Measurements from ENCODE around the gene PLAC8L1. TPM values are rescaled to one million over a fixed set of nuclear protein-coding genes. Genes with fewer than 3 reads are reported as not detected.

The PLAC8L1 gene
- total and polyA plus RNA-seq, 2 of the 13 experiments (the other 11 are each of a cell fraction or from before 2014, with no cell fraction given) = 0.44 TPM; not detected in 1

GRCh38 chr5:146137967-146138403, 32.6 kb upstream of the PLAC8L1 start (continued):
- TF ChIP-seq, protein P1, sequence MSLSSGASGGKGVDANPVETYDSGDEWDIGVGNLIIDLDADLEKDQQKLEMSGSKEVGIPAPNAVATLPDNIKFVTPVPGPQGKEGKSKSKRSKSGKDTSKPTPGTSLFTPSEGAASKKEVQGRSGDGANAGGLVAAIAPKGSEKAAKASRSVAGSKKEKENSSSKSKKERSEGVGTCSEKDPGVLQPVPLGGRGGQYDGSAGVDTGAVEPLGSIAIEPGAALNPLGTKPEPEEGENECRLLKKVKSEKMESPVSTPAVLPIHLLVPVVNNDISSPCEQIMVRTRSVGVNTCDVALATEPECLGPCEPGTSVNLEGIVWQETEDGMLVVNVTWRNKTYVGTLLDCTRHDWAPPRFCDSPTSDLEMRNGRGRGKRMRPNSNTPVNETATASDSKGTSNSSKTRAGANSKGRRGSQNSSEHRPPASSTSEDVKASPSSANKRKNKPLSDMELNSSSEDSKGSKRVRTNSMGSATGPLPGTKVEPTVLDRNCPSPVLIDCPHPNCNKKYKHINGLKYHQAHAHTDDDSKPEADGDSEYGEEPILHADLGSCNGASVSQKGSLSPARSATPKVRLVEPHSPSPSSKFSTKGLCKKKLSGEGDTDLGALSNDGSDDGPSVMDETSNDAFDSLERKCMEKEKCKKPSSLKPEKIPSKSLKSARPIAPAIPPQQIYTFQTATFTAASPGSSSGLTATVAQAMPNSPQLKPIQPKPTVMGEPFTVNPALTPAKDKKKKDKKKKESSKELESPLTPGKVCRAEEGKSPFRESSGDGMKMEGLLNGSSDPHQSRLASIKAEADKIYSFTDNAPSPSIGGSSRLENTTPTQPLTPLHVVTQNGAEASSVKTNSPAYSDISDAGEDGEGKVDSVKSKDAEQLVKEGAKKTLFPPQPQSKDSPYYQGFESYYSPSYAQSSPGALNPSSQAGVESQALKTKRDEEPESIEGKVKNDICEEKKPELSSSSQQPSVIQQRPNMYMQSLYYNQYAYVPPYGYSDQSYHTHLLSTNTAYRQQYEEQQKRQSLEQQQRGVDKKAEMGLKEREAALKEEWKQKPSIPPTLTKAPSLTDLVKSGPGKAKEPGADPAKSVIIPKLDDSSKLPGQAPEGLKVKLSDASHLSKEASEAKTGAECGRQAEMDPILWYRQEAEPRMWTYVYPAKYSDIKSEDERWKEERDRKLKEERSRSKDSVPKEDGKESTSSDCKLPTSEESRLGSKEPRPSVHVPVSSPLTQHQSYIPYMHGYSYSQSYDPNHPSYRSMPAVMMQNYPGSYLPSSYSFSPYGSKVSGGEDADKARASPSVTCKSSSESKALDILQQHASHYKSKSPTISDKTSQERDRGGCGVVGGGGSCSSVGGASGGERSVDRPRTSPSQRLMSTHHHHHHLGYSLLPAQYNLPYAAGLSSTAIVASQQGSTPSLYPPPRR (CRISPR knock-in tag; IDR thresholded peaks at IDR 0.05; ENCODE audit: borderline replicate concordance) = peak; percentile 57; the same call in 1 of the 2 replicates
- peak; percentile 33; the same call in 1 of the 2 replicates for TF ChIP-seq HMG20A (CRISPR knock-in tag; IDR thresholded peaks at IDR 0.05; ENCODE audit: borderline replicate concordance)
- TF ChIP-seq FOXK2 (IDR thresholded peaks at IDR 0.05) = peak; percentile 69; the same call in 1 of the 2 replicates
- TF ChIP-seq GABPA (IDR thresholded peaks at IDR 0.05; ENCODE audit: low read depth, low read length) = no peak
- peak; percentile 31; the same call in 1 of the 2 replicates for TF ChIP-seq GABPA (CRISPR knock-in tag; IDR thresholded peaks at IDR 0.05; ENCODE audit: low read depth)
- TF ChIP-seq ESRRA (CRISPR knock-in tag; IDR thresholded peaks at IDR 0.05; ENCODE audit: low read depth) = peak; percentile 44; the same call in 1 of the 2 replicates
- peak; percentile 37; the same call in 1 of the 2 replicates for TF ChIP-seq NR2C2 (CRISPR knock-in tag; IDR thresholded peaks at IDR 0.05; ENCODE audit: borderline replicate concordance)
- TF ChIP-seq, protein P2, sequence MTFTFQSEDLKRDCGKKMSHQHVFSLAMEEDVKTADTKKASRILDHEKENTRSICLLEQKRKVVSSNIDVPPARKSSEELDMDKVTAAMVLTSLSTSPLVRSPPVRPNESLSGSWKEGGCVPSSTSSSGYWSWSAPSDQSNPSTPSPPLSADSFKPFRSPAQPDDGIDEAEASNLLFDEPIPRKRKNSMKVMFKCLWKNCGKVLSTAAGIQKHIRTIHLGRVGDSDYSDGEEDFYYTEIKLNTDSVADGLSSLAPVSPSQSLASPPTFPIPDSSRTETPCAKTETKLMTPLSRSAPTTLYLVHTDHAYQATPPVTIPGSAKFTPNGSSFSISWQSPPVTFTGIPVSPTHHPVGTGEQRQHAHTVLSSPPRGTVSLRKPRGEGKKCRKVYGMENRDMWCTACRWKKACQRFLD (CRISPR knock-in tag; IDR thresholded peaks at IDR 0.05; ENCODE audit: borderline replicate concordance) = no peak
- peak; percentile 59 for TF ChIP-seq ELF3 (CRISPR knock-in tag; IDR thresholded peaks at IDR 0.05)
- peak; percentile 22; the same call in 1 of the 2 replicates for TF ChIP-seq KAT8 (CRISPR knock-in tag; IDR thresholded peaks at IDR 0.05)
- TF ChIP-seq FOXA3 (CRISPR knock-in tag; IDR thresholded peaks at IDR 0.05) = peak; percentile 66
- TF ChIP-seq HNRNPL (IDR thresholded peaks at IDR 0.05; ENCODE audit: low read depth, low read length) = no peak
- TF ChIP-seq EP300 (IDR thresholded peaks at IDR 0.05; ENCODE audit: low read depth in 2 of 2, low read length in 2 of 2) = peak in 1 of 2 experiments; percentile 77; a peak in 2 of 4 replicates
- no peak; the same call in 1 of the 2 replicates for TF ChIP-seq EP300 (CRISPR knock-in tag; IDR thresholded peaks at IDR 0.05; ENCODE audit: borderline replicate concordance)
- peak; percentile 34; the same call in 1 of the 2 replicates for TF ChIP-seq HIC2 (CRISPR knock-in tag; IDR thresholded peaks at IDR 0.05; ENCODE audit: low read depth)
- TF ChIP-seq FOSL2 (CRISPR knock-in tag; IDR thresholded peaks at IDR 0.05) = peak; percentile 66
- TF ChIP-seq ZNF441 (CRISPR knock-in tag; IDR thresholded peaks at IDR 0.05; ENCODE audit: borderline replicate concordance) = peak; percentile 33; the same call in 1 of the 2 replicates
- peak; percentile 30; the same call in 1 of the 2 replicates for TF ChIP-seq HHEX (CRISPR knock-in tag; IDR thresholded peaks at IDR 0.05)
- peak; percentile 60; the same call in 1 of the 2 replicates for TF ChIP-seq ISL2 (CRISPR knock-in tag; IDR thresholded peaks at IDR 0.05)
- no peak for TF ChIP-seq ZNF143 (CRISPR knock-in tag; IDR thresholded peaks at IDR 0.05)
- peak; percentile 72; the same call in 1 of the 2 replicates for TF ChIP-seq NCOA2 (CRISPR knock-in tag; IDR thresholded peaks at IDR 0.05)
- TF ChIP-seq NR2F6 (IDR thresholded peaks at IDR 0.05) = peak; percentile 43; the same call in 1 of the 2 replicates
- peak; percentile 32; the same call in 1 of the 2 replicates for TF ChIP-seq NR2F6 (CRISPR knock-in tag; IDR thresholded peaks at IDR 0.05)
- TF ChIP-seq LCORL (IDR thresholded peaks at IDR 0.05) = no peak
- peak; percentile 72; the same call in 1 of the 2 replicates for TF ChIP-seq LCORL (CRISPR knock-in tag; IDR thresholded peaks at IDR 0.05)
